Inflammatory macrophage treated with lipopolysaccharide for 1 hour (primary cell): ENCODE measurements around the gene SNX19.
"Not testable (repeated sequence)": the region's sequence is repeated elsewhere in the genome, so short reads cannot be mapped to it uniquely, and the experiment has no call there.

Source experiments
- DNase-seq, 2 donors: peaks; one replicate each; pipeline ENCODE4 v3.0.0-alpha.2; 2020 to 2022

The SNX19 gene, protein sequence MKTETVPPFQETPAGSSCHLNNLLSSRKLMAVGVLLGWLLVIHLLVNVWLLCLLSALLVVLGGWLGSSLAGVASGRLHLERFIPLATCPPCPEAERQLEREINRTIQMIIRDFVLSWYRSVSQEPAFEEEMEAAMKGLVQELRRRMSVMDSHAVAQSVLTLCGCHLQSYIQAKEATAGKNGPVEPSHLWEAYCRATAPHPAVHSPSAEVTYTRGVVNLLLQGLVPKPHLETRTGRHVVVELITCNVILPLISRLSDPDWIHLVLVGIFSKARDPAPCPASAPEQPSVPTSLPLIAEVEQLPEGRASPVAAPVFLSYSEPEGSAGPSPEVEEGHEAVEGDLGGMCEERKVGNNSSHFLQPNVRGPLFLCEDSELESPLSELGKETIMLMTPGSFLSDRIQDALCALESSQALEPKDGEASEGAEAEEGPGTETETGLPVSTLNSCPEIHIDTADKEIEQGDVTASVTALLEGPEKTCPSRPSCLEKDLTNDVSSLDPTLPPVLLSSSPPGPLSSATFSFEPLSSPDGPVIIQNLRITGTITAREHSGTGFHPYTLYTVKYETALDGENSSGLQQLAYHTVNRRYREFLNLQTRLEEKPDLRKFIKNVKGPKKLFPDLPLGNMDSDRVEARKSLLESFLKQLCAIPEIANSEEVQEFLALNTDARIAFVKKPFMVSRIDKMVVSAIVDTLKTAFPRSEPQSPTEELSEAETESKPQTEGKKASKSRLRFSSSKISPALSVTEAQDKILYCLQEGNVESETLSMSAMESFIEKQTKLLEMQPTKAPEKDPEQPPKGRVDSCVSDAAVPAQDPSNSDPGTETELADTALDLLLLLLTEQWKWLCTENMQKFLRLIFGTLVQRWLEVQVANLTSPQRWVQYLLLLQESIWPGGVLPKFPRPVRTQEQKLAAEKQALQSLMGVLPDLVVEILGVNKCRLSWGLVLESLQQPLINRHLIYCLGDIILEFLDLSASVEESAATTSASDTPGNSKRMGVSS

DNA sequence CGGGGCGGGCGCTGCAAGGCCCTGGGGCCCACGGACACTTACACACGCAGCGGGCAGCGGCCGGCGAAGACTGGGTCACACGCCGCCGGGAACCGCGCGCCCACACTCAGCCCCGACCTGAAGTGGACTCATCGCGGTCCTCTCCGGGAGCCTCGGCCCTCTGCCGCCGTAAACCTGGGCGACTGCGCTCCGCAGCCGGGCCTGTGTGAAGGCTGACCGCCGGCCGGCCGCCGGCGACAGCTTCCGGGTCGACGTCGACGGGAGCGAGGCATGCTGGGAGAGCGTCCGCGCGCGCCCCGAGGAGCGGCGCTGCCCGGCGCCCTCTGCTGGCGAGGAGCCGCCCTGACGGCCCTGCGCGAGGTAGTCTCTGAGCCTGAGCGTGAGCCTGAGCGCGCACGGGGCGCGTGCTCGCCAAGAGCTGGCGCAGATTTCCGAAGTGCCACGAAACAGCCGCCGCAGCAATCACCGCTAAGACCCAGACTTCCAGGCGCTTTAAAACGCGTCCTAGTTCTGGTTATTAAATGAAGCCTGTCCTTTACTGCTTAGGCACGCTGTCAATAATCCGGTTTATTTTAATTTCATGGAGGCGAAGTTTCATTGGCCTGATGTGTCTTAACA lies at the start of gene SNX19:
SNX19 (minus strand) TSS at position 242 of the 618 bp plus-strand sequence. CDS start 540 bp downstream, outside the sequence.
- peak; percentile 83 to 94 for DNase-seq

DNA sequence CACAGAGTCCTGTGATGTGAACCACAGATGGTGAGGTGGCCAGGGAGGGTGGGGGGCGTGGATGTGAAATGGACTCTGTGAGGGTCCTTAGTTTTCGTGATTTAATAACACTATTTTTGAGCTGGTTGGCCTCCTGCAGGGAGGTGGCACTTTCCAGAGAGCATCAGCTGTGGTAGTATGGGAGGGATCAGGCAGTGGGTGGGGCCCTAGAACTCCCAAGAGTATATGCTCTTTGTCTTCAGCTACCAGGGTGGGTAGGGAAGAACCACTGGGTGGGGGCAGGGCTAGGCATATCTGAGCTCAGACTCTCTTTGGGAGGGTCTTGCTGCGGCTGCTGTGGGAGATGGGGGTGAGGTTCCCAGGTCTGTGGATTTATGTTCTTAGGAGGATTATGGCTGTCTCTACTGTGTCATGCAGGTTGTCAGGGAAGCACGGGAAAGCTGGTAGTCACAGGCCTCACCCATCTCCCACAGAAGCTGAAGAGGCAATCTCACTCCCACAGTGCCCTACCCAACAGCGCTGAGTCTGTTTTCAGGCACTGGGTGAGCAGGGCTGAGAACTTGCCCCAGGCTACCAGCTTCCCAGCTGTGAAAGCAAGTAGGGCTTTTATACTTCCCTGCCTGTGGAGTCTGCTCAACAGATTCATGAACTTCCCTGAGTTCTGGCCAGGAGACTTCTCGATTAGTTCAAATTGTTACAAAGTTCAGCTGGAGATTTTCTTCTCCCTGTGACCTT lies 47.9 kb upstream of the SNX19 start:
- DNase-seq, result no peak

DNA sequence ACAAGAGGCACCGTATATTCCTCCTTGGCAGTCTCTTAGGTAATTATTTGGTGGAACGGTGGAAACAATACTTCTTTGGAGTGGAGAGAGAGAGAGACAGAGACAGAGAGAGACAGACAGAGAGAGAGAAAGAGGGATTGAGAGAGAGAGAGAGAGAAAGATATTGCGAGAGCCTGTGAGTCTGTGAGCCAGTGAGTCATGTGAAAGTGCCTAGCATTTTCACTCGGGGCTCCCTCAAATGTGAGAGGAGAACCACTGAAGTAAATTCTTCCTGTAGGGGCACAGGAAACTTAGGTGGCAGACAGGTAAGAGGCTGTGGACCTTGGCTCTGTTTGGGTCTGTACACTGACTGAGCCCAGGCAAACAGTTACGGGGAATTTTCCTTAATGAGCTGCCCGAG lies 31.6 kb upstream of the SNX19 start:
- DNase-seq, result no peak

DNA sequence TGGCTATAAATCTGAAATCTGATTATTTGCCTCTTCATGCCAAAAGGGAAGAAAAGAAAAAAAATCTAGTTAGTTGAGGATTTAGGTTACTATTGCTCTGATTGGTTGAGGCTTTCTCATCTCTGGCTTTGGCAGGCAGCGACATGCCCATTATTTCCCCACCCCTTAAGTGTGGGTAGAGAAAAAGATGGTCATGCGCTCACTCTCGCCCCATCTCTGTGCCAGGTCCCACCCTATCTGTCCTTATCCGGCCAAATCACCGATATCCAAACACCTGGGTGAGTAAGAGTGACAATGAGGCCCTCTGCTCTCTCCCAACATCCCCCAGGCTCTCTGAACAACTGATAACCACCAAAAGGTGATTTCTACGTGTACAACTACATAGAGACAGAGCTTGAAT lies 31.2 kb upstream of the SNX19 start:
- no peak for DNase-seq

DNA sequence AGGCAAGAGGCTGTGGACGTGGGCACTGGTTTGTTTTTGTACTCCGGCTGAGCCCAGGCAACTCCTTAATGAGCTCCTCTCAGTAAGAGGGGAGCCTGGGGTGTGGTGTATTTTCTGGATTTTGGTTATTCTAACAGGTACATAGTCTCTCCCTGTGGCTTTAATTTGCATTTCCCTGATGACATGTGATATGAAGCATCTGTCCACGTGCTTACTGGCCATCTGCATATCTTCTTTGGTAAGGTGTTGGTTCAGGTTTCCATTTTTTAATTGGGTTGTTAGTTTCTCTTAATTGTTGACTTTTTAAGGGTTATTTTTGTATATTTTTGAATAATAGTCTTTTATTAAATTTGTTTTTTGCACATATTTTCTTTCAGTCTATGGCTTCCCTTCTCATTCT lies 30.8 kb upstream of the SNX19 start:
- no peak for DNase-seq

DNA sequence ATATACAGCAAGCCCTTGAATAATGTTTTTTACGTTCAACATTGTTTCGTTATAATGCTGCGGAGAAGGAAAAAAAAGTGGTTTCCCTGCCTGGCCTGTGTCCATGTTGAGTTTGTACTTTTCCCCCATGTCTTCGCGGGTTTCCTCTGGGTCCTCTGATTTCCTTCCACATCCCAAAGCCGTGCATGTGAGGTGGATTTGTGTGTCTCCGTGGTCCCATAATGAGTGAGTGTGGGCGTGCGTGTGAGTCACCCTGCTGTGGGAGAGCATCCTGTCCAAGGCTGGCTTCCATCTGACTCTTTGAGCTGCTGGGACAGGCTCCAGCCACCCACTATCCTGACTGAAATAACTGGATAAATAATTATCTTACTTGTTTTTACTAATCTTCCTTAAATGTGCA lies 29.6 kb upstream of the SNX19 start:
- no peak for DNase-seq

DNA sequence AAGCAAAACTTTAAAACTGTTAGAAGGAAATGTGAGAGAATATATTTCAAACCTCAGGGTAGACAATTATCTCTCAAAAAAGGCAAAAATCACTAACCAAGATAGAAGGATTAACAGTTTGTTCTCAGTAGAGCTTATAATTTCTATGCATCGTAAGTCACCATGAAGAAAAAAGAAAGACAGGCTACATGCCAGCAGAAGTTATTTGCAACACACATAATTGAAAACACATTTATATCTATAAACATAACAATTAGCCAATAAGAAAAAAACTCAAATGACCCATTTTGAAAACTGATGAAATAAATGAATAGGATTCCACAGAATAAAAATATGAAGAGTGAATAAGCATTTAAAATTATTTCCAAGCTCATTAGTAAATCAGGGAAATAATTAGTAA lies 24.4 kb upstream of the SNX19 start:
- no peak for DNase-seq

DNA sequence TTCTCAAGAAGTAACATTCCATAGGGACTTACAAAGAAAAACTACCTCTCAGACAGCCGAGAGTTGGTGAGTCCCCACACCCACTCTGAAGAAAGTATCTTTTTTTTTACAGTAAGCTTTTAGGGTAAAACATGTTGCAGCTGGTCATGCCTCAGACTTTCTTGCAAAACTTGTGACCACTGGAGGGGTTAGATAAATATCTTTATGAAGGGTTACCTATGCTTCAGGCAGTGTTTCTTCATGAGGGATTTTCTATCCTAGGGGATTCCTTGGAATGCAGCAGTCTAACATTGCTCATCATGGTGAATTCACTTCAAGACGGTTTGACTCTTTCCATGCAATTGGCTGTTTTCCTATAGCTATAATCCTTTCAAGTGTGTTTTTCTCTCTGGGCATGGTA lies 20.8 kb upstream of the SNX19 start:
- no peak for DNase-seq

DNA sequence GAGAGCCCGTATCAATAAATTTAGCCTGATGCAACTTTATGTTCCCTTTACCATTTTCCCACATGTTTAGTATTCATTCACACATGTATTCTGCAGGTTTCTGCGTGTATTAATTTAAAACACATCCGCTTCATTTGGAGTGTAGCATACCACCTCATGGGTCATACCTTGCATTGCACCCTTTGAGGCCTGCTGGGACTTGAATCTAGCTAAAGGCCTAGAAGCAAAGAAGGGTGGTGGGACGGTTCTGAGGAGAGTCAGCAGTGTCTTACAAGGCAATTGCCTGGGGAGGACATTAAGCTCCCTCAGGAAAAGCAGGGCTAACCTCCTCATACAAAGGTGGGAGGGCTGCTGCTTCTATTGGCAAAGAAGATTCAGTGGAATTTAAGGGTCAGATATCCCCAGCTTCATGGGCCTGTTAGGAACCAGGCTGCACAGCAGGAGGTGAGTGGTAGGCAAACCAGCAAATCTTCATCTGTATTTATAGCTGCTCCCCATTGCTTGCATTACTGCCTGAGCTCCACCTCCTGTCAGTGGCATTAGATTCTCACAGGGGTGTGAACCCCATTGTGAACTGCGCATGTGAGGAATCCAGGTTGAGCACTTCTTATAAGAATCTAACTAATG lies 15.9 kb upstream of the SNX19 start:
- DNase-seq, result no peak

DNA sequence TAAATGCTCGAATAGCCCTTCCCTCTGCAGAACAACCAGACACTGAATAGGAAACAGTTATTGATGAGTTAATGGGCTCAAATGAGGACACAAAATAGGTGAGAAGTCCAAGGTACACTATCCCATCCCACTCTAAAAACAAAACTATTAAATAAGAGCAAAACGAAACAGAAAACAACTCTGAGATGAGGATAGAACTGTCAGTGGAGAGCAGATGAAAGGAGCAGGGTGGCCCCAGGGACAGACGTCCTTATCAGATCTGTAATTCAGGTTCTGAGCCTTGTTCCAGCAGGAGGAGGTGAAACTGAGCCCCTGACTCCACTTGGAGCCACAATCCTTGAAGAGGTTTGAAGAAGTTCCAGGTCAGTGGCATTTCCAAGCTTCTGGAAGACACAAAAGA lies 8.5 kb upstream of the SNX19 start:
- DNase-seq, result no peak

DNA sequence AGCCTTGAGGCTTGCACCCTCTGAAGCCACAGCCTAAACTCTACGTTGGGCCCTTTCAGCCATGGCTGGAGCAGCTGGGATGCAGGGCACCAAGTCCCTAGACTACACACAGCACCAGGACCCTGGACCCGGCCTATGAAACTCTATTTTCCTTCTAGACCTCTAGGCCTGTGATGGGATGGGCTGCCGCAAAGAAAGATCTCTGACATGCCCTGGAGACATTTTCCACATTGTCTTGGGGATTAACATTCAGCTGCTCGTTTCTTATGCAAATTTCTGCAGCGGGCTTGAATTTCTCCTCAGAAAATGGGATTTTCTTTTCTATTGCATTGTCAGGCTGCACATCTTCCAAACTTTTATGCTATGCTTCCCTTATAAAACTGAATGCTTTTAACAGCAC lies 4.3 kb upstream of the SNX19 start:
- DNase-seq, result not testable (repeated sequence)

DNA sequence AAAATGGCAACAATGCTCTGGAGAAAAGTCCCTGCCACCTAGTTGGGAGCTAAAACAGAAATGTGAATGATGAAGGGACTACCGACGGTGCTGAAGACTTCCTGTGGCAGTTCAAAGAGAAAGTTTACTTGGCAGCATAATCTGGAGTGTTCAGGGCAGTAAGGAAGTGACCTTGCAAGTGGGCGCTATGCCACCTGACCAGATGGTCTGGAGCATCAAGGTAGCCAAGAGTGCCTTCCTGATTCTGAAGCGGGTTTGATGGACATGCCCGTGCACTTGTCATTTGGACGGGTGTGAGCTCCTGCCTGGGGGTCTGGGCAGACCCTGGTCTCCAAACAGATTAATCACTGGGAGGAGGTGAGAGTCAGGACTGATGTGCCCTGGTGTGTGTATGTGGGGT lies 1.8 kb upstream of the SNX19 start:
- no peak for DNase-seq

DNA sequence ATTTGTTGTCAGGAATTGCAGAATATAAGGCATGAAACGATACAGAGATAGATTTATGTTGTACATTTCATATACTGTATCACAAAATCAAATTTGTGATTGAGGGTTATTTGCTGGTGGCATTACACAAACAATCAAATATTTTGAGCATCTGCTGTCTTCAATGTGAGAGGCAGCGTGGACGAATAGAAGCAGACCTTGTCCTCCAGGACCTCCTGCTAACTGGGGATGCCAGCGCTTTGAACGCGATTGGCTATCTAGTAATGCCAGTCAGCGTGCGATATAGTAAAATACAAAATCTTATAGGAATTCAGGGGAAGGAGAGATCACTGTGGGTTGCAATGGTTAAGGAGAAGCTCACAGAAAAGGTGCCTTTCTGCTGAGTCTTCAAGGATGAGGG lies 631 bp upstream of the SNX19 start:
- no peak for DNase-seq

DNA sequence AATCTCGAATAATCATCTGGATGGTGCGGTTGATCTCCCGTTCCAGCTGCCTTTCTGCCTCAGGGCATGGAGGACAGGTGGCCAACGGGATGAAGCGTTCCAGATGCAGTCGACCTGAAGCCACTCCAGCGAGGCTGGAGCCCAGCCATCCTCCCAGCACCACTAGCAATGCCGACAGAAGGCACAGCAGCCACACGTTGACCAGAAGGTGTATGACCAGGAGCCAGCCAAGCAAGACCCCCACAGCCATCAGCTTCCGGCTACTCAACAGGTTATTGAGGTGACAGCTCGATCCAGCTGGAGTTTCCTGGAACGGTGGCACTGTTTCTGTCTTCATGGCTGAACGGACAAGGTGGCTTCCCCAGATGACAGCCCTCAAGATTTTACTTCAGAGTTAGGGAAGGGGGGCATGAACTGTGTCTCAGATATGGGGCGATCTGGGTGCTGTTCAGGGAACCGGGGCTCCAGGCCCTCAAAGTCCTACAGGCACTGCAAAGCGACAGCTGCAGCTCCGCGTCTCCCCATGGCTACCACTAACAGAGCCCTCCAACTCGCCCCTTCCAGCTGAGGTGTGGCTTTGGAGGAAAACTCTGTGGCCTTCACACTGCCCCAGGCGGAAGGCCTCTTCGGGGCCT lies 559 bp downstream of the SNX19 start:
- no peak for DNase-seq

DNA sequence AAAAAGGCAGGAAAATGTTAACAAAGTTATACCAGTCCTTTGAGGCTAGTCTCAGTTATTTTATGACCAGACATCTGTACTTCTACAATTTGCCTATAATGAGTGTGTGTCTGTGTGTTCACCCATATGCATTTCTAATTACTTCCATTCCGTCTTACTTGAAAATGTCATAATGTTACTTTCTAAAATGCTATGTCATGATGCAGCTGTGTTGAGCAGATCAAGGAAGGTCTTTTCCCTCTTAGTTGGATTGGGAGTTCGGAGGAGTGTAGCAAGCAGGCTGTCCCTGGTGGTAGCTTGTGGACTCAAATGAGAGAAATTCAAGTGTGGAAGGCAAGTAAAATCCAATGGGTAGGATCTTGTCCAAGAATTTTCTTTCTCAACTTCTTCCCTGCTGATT lies 3.0 kb downstream of the SNX19 start:
- DNase-seq, result no peak

DNA sequence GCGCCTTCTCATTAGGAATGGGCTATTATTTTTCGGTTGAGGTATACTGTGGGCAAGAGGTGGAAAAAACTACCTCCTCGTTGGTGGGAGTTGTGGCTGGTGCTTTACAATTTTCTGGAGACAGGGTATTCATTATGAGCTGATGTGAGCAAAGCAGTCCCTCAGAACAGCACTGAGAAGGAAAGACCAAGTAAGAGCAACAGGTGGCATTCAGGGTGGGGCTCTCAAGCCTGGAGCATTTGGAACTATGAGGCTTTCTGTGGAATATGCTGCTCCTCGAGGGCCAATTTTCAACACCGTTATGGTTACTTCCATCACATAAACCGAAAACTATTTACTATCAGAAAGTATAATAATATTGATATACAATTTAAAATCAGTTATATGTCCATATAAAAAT lies 3.7 kb downstream of the SNX19 start:
- DNase-seq, result no peak

DNA sequence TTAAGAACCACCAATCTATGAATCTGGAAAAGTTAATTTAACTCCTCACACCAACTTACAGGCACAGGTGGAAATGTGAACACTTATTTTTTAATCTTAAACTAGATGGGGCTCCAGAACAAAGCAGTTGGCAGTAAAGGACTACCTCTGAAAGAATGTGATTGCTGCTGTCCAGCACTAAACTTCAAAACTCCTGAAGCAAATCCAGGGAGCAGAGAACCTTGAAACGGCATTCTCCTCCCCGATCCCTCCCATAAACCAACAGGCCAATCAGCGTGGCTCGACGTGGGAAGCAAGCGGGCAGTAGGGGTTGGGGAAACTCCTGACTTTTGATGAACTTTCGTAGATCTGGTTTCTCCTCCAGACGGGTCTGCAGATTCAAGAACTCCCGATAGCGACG lies 5.0 kb downstream of the SNX19 start:
- no peak for DNase-seq

DNA sequence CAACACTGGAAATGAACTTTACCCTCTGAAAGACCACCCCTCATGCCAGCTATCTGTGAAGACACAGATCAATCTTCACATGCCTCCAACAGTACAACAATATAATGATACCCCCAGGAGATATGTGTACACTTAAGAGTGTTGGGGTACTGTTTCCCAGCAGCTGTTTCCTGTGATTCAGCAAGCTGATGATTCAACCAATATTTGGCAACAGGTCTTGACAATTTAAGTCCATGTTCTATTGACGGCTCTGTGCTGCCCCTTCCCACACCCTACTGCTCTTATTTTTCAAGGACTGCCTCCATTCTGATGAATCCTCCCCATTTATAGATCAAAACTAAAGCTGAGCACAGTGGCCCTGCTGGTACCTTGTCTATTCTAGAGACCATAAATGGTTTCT lies 6.6 kb downstream of the SNX19 start:
- no peak for DNase-seq

DNA sequence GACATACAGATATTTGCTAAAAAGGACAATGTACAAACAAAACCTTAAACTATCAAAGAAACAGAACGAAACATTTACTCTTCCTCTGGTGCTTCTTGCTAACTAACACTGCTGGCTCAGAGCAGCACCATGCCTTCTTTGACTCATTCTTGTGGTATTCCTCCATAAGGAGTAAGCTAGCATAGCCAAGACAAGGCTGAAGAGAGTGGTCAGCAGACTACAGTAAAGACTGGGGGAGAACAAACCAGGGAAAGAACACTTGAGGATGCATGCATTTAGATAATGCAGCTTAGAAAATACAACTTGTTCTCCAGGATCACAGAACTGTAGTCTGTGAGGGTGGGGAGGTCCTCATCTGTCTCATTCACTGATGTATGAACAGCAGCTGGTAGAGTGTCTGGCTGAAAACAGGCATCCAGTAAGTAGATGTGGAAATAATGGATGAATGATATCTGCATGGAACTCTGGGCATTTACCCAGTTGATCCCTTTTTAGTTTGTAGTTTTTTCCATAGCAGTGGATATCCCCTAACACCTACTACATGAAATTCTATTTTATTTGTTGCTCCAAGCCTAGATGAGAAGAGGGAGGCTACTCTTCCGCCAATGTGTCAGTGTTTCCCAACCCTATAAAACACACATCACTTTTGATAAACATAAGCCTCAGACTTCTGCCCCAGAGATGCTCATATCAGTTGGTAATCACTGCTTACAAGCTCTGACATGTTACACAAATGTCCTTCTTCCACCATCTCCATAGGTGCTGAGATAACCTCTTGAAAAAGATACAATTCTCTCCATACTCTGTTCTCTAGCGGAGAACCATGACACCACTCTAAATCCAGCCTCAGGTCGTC lies 7.3 kb downstream of the SNX19 start:
- no peak for DNase-seq

DNA sequence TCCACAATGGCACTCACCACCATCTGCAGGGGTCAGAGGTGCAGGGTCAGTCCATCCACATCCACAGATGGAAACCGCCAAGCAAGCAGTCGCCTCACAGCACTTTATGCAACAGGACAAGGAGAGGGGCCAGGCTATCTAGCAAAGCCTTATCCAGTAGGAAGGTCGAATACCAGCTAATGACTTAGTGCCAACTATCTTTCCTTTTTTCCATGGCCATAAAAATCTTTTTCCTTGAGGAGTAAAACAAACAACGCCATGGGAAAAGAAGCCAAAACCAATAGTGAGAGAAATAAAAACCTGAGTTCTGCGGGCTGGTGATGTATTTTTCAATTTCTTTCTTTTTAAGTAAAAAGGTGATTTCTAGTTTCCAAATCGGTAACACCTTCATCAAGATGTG lies 8.2 kb downstream of the SNX19 start:
- no peak for DNase-seq

DNA sequence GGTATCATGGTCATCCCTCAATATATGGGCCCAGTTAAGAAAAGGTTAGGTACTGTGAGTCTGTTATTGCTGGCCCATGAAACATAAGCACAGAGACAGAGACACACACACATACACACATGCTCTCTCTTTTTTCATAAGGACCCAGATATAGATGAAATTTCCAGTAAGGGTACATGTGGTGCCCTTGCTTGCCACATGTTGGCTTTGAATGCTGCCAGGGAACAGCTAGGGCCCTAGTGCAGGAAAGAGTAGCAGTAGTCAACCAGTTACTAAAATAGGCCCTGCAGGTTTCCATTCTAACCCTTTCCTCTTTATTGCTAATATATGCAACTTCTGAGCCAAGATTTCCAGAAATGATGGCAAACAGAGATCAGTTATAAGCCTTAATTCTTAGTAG lies 9.1 kb downstream of the SNX19 start:
- DNase-seq, result no peak
